GM12872 (cell line): ENCODE results near the gene CNOT8.

Source experiments
- TF ChIP-seq, protein P1 (sequence below): IDR thresholded peaks from 3 replicates; pipeline ENCODE4 v1.5.1; 2011; ENCODE audit warnings: low read depth, mild to moderate bottlenecking, low read length, moderate library complexity; ENCODE audit not compliant: insufficient read depth

Gene CNOT8

DNA sequence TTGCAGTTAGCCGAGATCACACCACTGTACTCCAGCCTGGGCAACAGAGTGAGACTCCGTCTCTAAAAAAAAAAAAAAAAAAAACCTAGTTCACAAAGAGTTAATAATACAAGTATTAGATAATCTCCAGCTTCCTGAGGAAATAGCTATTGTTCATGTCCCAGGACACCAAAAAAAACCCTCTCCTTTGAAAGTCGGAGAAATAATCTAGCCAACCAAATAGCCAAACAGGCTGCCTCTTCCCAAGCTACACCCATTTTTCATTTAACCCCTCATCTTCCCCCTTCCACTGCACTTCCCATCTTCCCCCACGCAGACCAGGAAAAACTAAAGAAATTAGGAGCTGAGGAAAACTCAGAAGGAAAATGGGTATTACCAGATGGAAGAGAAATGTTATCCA, 23.6 kb downstream of the CNOT8 start:
- TF ChIP-seq, protein P1, sequence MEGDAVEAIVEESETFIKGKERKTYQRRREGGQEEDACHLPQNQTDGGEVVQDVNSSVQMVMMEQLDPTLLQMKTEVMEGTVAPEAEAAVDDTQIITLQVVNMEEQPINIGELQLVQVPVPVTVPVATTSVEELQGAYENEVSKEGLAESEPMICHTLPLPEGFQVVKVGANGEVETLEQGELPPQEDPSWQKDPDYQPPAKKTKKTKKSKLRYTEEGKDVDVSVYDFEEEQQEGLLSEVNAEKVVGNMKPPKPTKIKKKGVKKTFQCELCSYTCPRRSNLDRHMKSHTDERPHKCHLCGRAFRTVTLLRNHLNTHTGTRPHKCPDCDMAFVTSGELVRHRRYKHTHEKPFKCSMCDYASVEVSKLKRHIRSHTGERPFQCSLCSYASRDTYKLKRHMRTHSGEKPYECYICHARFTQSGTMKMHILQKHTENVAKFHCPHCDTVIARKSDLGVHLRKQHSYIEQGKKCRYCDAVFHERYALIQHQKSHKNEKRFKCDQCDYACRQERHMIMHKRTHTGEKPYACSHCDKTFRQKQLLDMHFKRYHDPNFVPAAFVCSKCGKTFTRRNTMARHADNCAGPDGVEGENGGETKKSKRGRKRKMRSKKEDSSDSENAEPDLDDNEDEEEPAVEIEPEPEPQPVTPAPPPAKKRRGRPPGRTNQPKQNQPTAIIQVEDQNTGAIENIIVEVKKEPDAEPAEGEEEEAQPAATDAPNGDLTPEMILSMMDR, result no peak

DNA sequence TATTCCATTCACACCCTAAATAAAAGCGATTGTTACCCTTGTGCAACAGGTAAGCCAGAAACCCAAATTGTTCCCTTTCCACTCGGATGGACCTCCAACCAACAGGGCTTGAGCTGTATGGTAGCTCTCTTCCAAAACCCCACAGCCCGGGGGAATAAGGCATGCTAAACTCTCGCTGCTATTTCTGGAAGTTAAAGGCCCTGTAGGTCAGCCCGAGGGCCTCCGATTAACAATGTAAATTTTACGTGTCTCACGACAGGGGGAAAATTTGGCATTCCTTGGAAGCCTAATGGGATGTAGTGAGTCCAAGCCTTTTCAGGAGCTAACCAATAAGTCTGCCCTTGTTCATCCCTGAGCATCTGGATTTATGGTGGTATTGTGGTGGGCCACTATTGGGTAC, 26.0 kb downstream of the CNOT8 start:
- TF ChIP-seq, protein P1, result no peak

DNA sequence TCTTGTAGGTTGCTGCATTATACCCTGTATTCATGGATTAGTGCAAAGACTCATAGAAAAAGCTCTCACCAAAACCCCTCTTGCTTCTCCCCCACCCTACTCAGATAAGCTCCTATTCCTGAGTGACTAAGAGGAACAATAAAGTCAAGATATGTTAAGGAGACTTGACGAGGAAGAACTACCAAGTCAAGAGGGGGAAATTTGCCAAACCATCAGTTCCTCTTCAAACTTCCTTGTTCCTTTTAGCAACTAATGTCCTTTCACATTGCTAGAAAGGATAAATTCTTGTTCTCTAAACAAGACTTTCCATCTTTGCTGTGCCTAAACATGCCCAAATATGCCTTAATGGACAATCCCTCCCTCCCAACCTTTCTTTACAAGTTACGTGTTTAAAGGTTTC, 27.0 kb downstream of the CNOT8 start:
- TF ChIP-seq, protein P1, result no peak

DNA sequence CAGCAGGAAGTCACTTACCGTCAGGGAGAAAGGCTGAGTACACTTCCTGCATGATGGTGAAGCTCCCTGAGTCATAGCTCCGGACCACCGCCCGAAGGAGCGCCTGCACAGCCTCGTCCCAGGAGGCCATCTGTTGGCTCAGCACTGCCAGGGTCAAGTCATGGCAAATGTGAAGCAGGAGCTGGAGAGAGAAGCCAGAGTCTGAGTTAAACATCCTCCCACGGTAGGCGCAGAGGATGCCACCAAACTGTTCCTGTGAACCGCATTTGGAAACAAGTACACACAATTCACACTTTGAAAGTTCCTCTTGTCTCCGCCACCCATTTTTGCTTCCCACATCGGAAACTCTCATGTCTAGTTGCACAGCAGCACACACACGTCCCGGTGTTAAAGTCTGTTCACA, 33.9 kb downstream of the CNOT8 start:
- TF ChIP-seq, protein P1, result no peak

DNA sequence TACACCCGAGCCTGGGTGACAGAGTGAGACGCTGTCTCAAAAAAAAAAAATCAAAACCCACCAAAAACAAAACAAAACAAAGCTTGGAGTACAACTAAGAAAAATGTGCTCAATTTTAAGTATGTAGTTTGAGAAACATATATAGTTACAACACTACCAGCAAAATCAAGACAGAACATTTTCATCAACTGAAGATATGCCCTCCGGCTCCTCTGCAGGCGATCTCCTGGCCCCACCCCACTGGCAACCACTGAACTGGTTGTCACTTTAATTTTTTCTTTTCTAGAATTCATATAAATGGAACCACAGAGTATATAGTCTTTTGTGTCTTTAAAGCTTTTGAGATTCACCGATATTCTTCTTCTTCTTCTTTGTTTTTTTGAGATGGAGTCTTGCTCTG, 35.0 kb downstream of the CNOT8 start:
- TF ChIP-seq, protein P1, result no peak

DNA sequence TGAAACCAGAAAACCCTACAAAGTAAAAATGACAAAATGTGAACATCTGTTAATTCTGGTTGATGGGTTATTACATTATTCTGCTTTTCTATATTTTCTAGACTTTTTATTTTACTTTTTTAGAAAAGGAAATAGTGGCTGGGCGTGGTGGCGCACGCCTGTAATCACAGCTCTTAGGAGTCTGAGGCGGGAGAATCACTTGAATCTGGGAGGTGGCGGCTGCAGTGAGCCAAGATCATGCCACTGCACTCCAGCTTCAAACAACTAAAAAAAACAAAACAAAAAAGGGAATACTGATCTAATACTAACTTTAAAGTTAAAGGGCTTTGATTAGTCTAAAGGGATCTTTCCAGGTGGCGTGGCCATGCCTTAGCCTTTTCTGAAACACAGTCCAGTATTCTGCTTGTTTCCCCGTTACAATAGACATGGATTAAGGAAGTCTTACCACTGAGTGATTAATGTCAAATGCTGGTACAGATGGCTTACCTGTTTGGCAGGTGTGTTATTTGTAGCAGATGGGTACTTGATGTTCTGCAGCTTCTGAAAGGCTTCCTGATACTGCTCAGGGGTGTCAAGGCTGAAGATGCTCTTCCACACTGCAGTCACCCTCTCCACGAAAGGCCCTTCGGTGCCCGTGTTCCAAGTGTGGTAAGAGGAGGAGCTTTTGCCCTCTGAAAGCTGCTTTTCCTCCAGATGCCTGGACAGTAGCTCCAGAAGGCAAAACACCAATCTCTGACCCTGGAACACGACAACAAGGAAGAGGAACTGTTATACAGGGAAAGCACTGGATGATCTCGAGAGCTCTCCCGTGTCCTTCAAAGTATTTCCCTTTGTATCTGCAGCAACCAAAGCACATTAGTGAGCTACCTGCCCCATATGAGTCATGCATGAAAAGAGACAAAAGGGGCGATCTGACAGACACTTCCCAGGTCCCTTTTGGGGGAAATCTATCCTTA, 37.5 kb downstream of the CNOT8 start:
- TF ChIP-seq, protein P1, result no peak

DNA sequence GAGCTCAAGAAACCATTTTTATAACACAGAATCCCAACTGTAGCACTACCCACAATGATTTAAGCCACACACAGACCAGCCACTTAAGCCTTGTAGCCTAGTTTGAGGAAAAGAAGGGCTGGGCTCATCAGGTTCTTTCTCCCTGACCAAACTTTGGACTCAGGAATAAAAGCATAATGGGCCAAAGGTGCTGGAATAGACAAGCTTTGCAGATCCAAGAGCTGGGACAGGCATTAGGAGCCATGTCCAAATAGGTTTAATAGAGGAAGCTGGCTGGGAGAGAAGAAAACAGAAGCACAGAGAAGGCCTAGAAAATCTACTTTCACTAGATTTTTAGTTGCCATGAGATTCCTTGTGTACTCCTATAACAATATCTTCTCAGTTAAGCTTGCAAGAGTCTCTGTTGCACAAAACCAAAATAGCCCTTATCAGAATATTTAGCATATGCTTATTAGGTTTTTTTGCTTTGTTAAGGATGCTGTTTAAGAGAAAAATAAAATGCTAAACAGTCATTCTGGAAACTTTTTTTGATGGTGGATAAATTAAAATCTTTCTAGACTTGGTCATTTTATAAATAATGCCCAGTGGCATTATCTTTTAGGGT, 38.2 kb downstream of the CNOT8 start:
- TF ChIP-seq, protein P1, result no peak
